ENCODE measurements around the gene FMO3. TPM values are rescaled to one million over a fixed set of nuclear protein-coding genes. Genes with fewer than 3 reads are reported as not detected.

The FMO3 gene
- total RNA-seq, 2 experiments from 2014 or later = not detected

GRCh38 chr1:171103862-171104261 lies 13.2 kb downstream of the FMO3 start:
- H3K4me3 Mint-ChIP-seq = no peak overlapping the region
- no peaks in the 10 kb centered on the region for H3K4me1 Mint-ChIP-seq
- no peak overlapping the region for H3K27ac Mint-ChIP-seq
- CTCF ChIA-PET = no interaction called here
- H3K27me3 Mint-ChIP-seq = peaks cover 3% of the 10 kb centered on the region
- ATAC-seq (no peak), DNase-seq (no peak)
- no peaks in the 10 kb centered on the region for H3K9me3 Mint-ChIP-seq (ENCODE audit: low read depth)
- H3K36me3 Mint-ChIP-seq = no peaks in the 10 kb centered on the region

GRCh38 chr1:171107262-171107940 lies 16.7 kb downstream of the FMO3 start:
- Mint-ChIP-seq H3K36me3 (no peaks in the 10 kb centered on the region), H3K4me1 (no peaks in the 10 kb centered on the region), H3K4me3 (no peak overlapping the region), H3K9me3 (ENCODE audit: low read depth) (no peaks in the 10 kb centered on the region), H3K27ac (no peak overlapping the region), H3K27me3 (no peaks in the 10 kb centered on the region)
- no peak for ATAC-seq
- DNase-seq = no peak
- CTCF ChIA-PET = no interaction called here

- no peaks in the 10 kb centered on the region for H3K27me3 Mint-ChIP-seq
- H3K9me3 Mint-ChIP-seq (ENCODE audit: low read depth) = no peaks in the 10 kb centered on the region
- no peaks in the 10 kb centered on the region for H3K36me3 Mint-ChIP-seq
- no peaks in the 10 kb centered on the region for H3K4me1 Mint-ChIP-seq
- CTCF ChIA-PET = no interaction called here
- H3K27ac Mint-ChIP-seq = no peak overlapping the region
- ATAC-seq = no peak
- no peak for DNase-seq
- no peak overlapping the region for H3K4me3 Mint-ChIP-seq
Observed at GRCh38 chr1:171107969-171108368, 17.3 kb downstream of the FMO3 start.

- no peaks in the 10 kb centered on the region for H3K9me3 Mint-ChIP-seq (ENCODE audit: low read depth)
- H3K27ac Mint-ChIP-seq = no peak overlapping the region
- DNase-seq (no peak), ATAC-seq (no peak)
- CTCF ChIA-PET = no interaction called here
- H3K27me3 Mint-ChIP-seq = no peaks in the 10 kb centered on the region
- H3K4me1 Mint-ChIP-seq = no peaks in the 10 kb centered on the region
- H3K4me3 Mint-ChIP-seq = no peak overlapping the region
- H3K36me3 Mint-ChIP-seq = no peaks in the 10 kb centered on the region
Observed at GRCh38 chr1:171109966-171110365, 19.3 kb downstream of the FMO3 start.

- CTCF ChIA-PET = no interaction called here
- Mint-ChIP-seq H3K27me3 (no peaks in the 10 kb centered on the region), H3K36me3 (no peaks in the 10 kb centered on the region), H3K4me3 (no peak overlapping the region), H3K27ac (no peak overlapping the region), H3K9me3 (ENCODE audit: low read depth) (no peaks in the 10 kb centered on the region), H3K4me1 (no peaks in the 10 kb centered on the region)
- no peak for ATAC-seq
- no peak for DNase-seq
Observed at GRCh38 chr1:171110621-171111326, 20.1 kb downstream of the FMO3 start.

- Mint-ChIP-seq H3K27ac (no peak overlapping the region), H3K9me3 (ENCODE audit: low read depth) (no peaks in the 10 kb centered on the region)
Observed at GRCh38 chr1:171112119-171112518, 21.4 kb downstream of the FMO3 start.

GRCh38 chr1:171113382-171113781 lies 22.7 kb downstream of the FMO3 start:
- H3K4me1 Mint-ChIP-seq = no peaks in the 10 kb centered on the region
- no peak overlapping the region for H3K4me3 Mint-ChIP-seq
- no peaks in the 10 kb centered on the region for H3K9me3 Mint-ChIP-seq (ENCODE audit: low read depth)
- ATAC-seq (no peak), DNase-seq (no peak)
- H3K36me3 Mint-ChIP-seq = no peaks in the 10 kb centered on the region
- H3K27me3 Mint-ChIP-seq = no peaks in the 10 kb centered on the region
- CTCF ChIA-PET = no interaction called here
- H3K27ac Mint-ChIP-seq = no peak overlapping the region

More at GRCh38 chr1:171112119-171112518, 21.4 kb downstream of the FMO3 start:
- H3K4me1 Mint-ChIP-seq = no peaks in the 10 kb centered on the region
- ATAC-seq (no peak), DNase-seq (no peak)
- H3K4me3 Mint-ChIP-seq = no peak overlapping the region
- CTCF ChIA-PET = no interaction called here
- no peaks in the 10 kb centered on the region for H3K27me3 Mint-ChIP-seq
- no peaks in the 10 kb centered on the region for H3K36me3 Mint-ChIP-seq

GRCh38 chr1:171115280-171115897 lies 24.7 kb downstream of the FMO3 start:
- Mint-ChIP-seq H3K27ac (no peak overlapping the region), H3K36me3 (no peaks in the 10 kb centered on the region), H3K27me3 (peaks cover 3% of the 10 kb centered on the region), H3K4me1 (no peaks in the 10 kb centered on the region), H3K4me3 (no peak overlapping the region), H3K9me3 (ENCODE audit: low read depth) (no peaks in the 10 kb centered on the region)
- ATAC-seq (no peak), DNase-seq (no peak)
- CTCF ChIA-PET = no interaction called here

- ATAC-seq = no peak
- CTCF ChIA-PET = no interaction called here
- H3K9me3 Mint-ChIP-seq (ENCODE audit: low read depth) = no peaks in the 10 kb centered on the region
- no peak overlapping the region for H3K4me3 Mint-ChIP-seq
- H3K27ac Mint-ChIP-seq = no peak overlapping the region
- no peaks in the 10 kb centered on the region for H3K4me1 Mint-ChIP-seq
- no peaks in the 10 kb centered on the region for H3K36me3 Mint-ChIP-seq
- peaks cover 7% of the 10 kb centered on the region for H3K27me3 Mint-ChIP-seq
- DNase-seq = no peak
Observed at GRCh38 chr1:171116676-171117075, 26.0 kb downstream of the FMO3 start.

GRCh38 chr1:171117085-171117484 lies 26.4 kb downstream of the FMO3 start:
- no peak overlapping the region for H3K4me3 Mint-ChIP-seq
- no peaks in the 10 kb centered on the region for H3K4me1 Mint-ChIP-seq
- H3K9me3 Mint-ChIP-seq (ENCODE audit: low read depth) = no peaks in the 10 kb centered on the region
- ATAC-seq (no peak), DNase-seq (no peak)
- H3K27me3 Mint-ChIP-seq = peaks cover 7% of the 10 kb centered on the region
- no peak overlapping the region for H3K27ac Mint-ChIP-seq
- no peaks in the 10 kb centered on the region for H3K36me3 Mint-ChIP-seq
- CTCF ChIA-PET = no interaction called here

- H3K36me3 Mint-ChIP-seq = no peaks in the 10 kb centered on the region
- ATAC-seq (no peak), DNase-seq (no peak)
- H3K27me3 Mint-ChIP-seq = peaks cover 7% of the 10 kb centered on the region
- no peaks in the 10 kb centered on the region for H3K9me3 Mint-ChIP-seq (ENCODE audit: low read depth)
- CTCF ChIA-PET = no interaction called here
- no peak overlapping the region for H3K4me3 Mint-ChIP-seq
- no peaks in the 10 kb centered on the region for H3K4me1 Mint-ChIP-seq
- no peak overlapping the region for H3K27ac Mint-ChIP-seq
Observed at GRCh38 chr1:171119648-171120047, 28.9 kb downstream of the FMO3 start.

- DNase-seq (no peak), ATAC-seq (no peak)
- Mint-ChIP-seq H3K27me3 (peaks cover 7% of the 10 kb centered on the region), H3K27ac (no peak overlapping the region), H3K36me3 (no peaks in the 10 kb centered on the region), H3K4me3 (no peak overlapping the region), H3K4me1 (no peaks in the 10 kb centered on the region), H3K9me3 (ENCODE audit: low read depth) (no peaks in the 10 kb centered on the region)
- CTCF ChIA-PET = no interaction called here
Observed at GRCh38 chr1:171122299-171122698, 31.6 kb downstream of the FMO3 start.

GRCh38 chr1:171122893-171123292 lies 32.2 kb downstream of the FMO3 start:
- Mint-ChIP-seq H3K4me3 (no peak overlapping the region), H3K9me3 (ENCODE audit: low read depth) (no peaks in the 10 kb centered on the region), H3K36me3 (no peaks in the 10 kb centered on the region), H3K4me1 (no peaks in the 10 kb centered on the region), H3K27me3 (peaks cover 7% of the 10 kb centered on the region), H3K27ac (no peak overlapping the region)
- no peak for ATAC-seq
- no peak for DNase-seq
- CTCF ChIA-PET = no interaction called here

- DNase-seq (no peak), ATAC-seq (no peak)
- H3K9me3 Mint-ChIP-seq (ENCODE audit: low read depth) = peaks cover 2% of the 10 kb centered on the region
- H3K4me1 Mint-ChIP-seq = no peaks in the 10 kb centered on the region
- CTCF ChIA-PET = no interaction called here
- no peak overlapping the region for H3K27ac Mint-ChIP-seq
- no peak overlapping the region for H3K4me3 Mint-ChIP-seq
- no peaks in the 10 kb centered on the region for H3K36me3 Mint-ChIP-seq
- peaks cover 3% of the 10 kb centered on the region for H3K27me3 Mint-ChIP-seq
Observed at GRCh38 chr1:171126504-171126903, 35.8 kb downstream of the FMO3 start.

Measured in activated CD8-positive, alpha-beta memory T cell treated with anti-CD3 and anti-CD28 coated beads, Interleukin-2, amount 10 ng/mL, durations not matched to agents 7 days and 5 days (primary cell).